ENCODE results near the gene OCA2. TPM values are rescaled to one million over a fixed set of nuclear protein-coding genes. Genes with fewer than 3 reads are reported as not detected.

Gene OCA2
- total and polyA plus RNA-seq, 10 donors, result 0.39 to 3.0 (median 1.0) TPM

DNA sequence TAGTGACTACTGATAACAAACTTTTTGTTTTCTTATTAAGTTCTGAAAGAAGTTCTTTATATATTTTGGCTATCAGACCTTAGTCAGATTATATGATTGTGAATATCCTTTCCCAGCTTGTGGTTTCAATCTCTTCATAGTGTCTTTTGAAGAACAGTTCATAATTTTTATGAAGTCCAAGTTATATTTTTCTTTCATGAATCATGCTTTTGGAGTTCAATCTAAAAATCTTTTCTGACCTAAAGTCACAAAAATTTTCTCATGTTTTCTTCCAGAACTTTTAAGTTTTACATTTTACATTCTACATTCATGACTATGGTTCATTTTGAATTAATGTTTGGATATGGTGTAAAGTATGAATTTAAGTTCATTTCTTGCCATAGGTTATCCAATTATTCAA lies 34.2 kb upstream of the OCA2 start:
- Histone ChIP-seq H3K27me3 (replicated peaks in 1 of 7) (no peaks in the 10 kb centered on the region), H3K36me3 (peaks cover 0 to 70% (median 29%) of the 10 kb centered on the region in 6 donors), H3K4me1 (peaks cover 0 to 32% (median 7%) of the 10 kb centered on the region in 6 donors), H3K4me3 (no peak overlapping the region), H3K9me3 (no peaks in the 10 kb centered on the region), H3K27ac (peak overlapping the region in 1 of 8 donors; percentile 66)
- TF ChIP-seq POLR2AphosphoS5 (IDR thresholded peaks at IDR 0.05), result no peak
- no peak for DNase-seq
- intact Hi-C loops (cut with DNase I; ENCODE audit: low total_unique reads), result no loop called here

- DNase-seq, result no peak
- Histone ChIP-seq H3K4me1 (peaks cover 0 to 38% (median 9%) of the 10 kb centered on the region in 6 donors), H3K4me3 (no peak overlapping the region), H3K36me3 (peaks cover 0 to 76% (median 29%) of the 10 kb centered on the region in 6 donors), H3K9me3 (no peaks in the 10 kb centered on the region), H3K27me3 (replicated peaks in 1 of 7) (no peaks in the 10 kb centered on the region), H3K27ac (peak overlapping the region in 1 of 8 donors; percentile 66)
- intact Hi-C loops (cut with DNase I; ENCODE audit: low total_unique reads), result no loop called here
- TF ChIP-seq POLR2A (IDR thresholded peaks at IDR 0.05) (no peak), POLR2AphosphoS5 (IDR thresholded peaks at IDR 0.05) (no peak), CTCF (IDR thresholded peaks at IDR 0.05 in 8 of 11, conservative IDR thresholded peaks at IDR 0.05 in 3 of 11) (no peak)
- WGBS, 5 donors, result 83 to 89% (median 87%) methylated on average over 21 of the region's 21 CpGs
Measured at GRCh38 chr15:28132524-28133275, 33.6 kb upstream of the OCA2 start.

GRCh38 chr15:28131946-28132345 lies 32.8 kb upstream of the OCA2 start:
- no peak overlapping the region for H3K4me3 ChIP-seq
- H3K9me3 ChIP-seq, result no peaks in the 10 kb centered on the region
- H3K27ac ChIP-seq, result no peak overlapping the region
- TF ChIP-seq CTCF (IDR thresholded peaks at IDR 0.05 in 8 of 11, conservative IDR thresholded peaks at IDR 0.05 in 3 of 11), result no peak
- TF ChIP-seq POLR2AphosphoS5 (IDR thresholded peaks at IDR 0.05), result no peak
- no peak for TF ChIP-seq POLR2A (IDR thresholded peaks at IDR 0.05)
- intact Hi-C loops (cut with DNase I; ENCODE audit: low total_unique reads), result no loop called here
- H3K4me1 ChIP-seq, result peaks cover 0 to 42% (median 11%) of the 10 kb centered on the region in 6 donors
- DNase-seq, result no peak
- no peaks in the 10 kb centered on the region for H3K27me3 ChIP-seq (replicated peaks in 1 of 7)
- WGBS, 5 donors, result 86 to 90% (median 89%) methylated on average over 13 of the region's 13 CpGs
- peaks cover 0 to 83% (median 31%) of the 10 kb centered on the region in 6 donors for H3K36me3 ChIP-seq

DNA sequence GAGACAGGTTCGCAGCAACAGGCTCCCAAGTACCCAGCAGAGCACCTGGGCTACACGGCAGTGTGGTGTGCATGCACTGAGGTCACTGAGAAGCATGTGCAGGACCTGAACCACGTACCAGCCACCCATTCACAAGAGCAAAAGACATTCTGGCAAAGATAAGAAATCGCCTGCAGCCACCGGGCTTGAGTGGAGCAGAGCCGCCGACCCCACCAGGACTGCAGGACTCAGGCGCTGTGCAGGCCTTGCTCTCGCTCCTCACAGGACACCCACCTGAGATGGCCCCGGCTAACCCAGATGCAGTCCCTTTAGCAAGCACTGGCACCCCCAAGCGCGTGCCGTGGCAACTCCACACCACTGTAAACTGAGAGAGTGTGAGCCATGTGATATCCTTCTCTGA lies 32.3 kb upstream of the OCA2 start:
- 95 to 100% (median 96%) methylated on average over 2 to 13 of the region's 13 CpGs for WGBS, 5 donors
- no peak for DNase-seq
- intact Hi-C loops (cut with DNase I; ENCODE audit: low total_unique reads), result no loop called here
- no peak overlapping the region for H3K4me3 ChIP-seq
- H3K9me3 ChIP-seq, result no peaks in the 10 kb centered on the region
- peaks cover 0 to 40% (median 11%) of the 10 kb centered on the region in 6 donors for H3K4me1 ChIP-seq
- peaks cover 0 to 86% (median 31%) of the 10 kb centered on the region in 6 donors for H3K36me3 ChIP-seq
- no peaks in the 10 kb centered on the region for H3K27me3 ChIP-seq (replicated peaks in 1 of 7)
- TF ChIP-seq POLR2A (IDR thresholded peaks at IDR 0.05) (no peak), POLR2AphosphoS5 (IDR thresholded peaks at IDR 0.05) (no peak), CTCF (IDR thresholded peaks at IDR 0.05 in 8 of 11, conservative IDR thresholded peaks at IDR 0.05 in 3 of 11) (no peak)
- no peak overlapping the region for H3K27ac ChIP-seq
